ENCODE results near the gene CERCAM. TPM values are rescaled to one million over a fixed set of nuclear protein-coding genes. Genes with fewer than 3 reads are reported as not detected.
"Not testable (repeated sequence)": the region's sequence is repeated elsewhere in the genome, so short reads cannot be mapped to it uniquely, and the experiment has no call there.

The CERCAM gene
- total and polyA plus RNA-seq, 2 experiments from 2014 or later: 525 to 596 TPM

- Histone ChIP-seq H3K4me2 (ENCODE audit: unreplicated experiment) (no peak overlapping the region), H3K9me2 (ENCODE audit: insufficient read depth) (no peaks in the 10 kb centered on the region), H3K27ac (no peak overlapping the region), H3K9ac (no peak overlapping the region), H2AFZ (no peak overlapping the region), H3K4me3 (no peak overlapping the region), H3K4me1 (ENCODE audit: insufficient read depth) (no peaks in the 10 kb centered on the region), H3F3A (ENCODE audit: insufficient read depth) (peaks cover 9% of the 10 kb centered on the region; the same call in 1 of the 2 replicates), H3K79me2 (ENCODE audit: insufficient read depth) (no peaks in the 10 kb centered on the region), H3K27me3 (replicated peaks; ENCODE audit: insufficient read depth) (no peaks in the 10 kb centered on the region), H3K9me3 (ENCODE audit: low read depth) (no peaks in the 10 kb centered on the region), H3K36me3 (ENCODE audit: low read depth) (peaks cover 5% of the 10 kb centered on the region; the same call in 1 of the 2 replicates), H4K20me1 (ENCODE audit: insufficient read depth) (no peaks in the 10 kb centered on the region)
- DNase-seq: peak; percentile 79
- TF ChIP-seq EZH2phosphoT487 (IDR thresholded peaks at IDR 0.05; ENCODE audit: insufficient read depth, low read depth) (no peak), EZH2 (IDR thresholded peaks at IDR 0.05; ENCODE audit: insufficient read depth, poor library complexity, severe bottlenecking) (no peak)
- in situ Hi-C loops (cut with MboI): no loop called here
- WGBS, 2 experiments (ENCODE audit: low coverage in 1 of 2, low lambda C conversion rate in 2 of 2, missing lambda C conversion rate in 2 of 2): 28 to 30% methylated on average over 12 of the region's 12 CpGs
These were observed 17.9 kb downstream of the CERCAM start for GRCh38 chr9:128438343-128439109.

GRCh38 chr9:128439273-128439672 is 18.6 kb downstream of the CERCAM start:
- no peak for TF ChIP-seq EZH2phosphoT487 (IDR thresholded peaks at IDR 0.05; ENCODE audit: insufficient read depth, low read depth)
- no peak for TF ChIP-seq EZH2 (IDR thresholded peaks at IDR 0.05; ENCODE audit: insufficient read depth, poor library complexity, severe bottlenecking)
- 74 to 83% methylated on average over 7 of the region's 7 CpGs for WGBS, 2 experiments (ENCODE audit: low coverage in 1 of 2, low lambda C conversion rate in 2 of 2, missing lambda C conversion rate in 2 of 2)
- no peak overlapping the region for H2AFZ ChIP-seq
- no peak overlapping the region for H3K4me2 ChIP-seq (ENCODE audit: unreplicated experiment)
- peaks cover 9% of the 10 kb centered on the region; the same call in 1 of the 2 replicates for H3F3A ChIP-seq (ENCODE audit: insufficient read depth)
- peaks cover 5% of the 10 kb centered on the region; the same call in 1 of the 2 replicates for H3K36me3 ChIP-seq (ENCODE audit: low read depth)
- no peaks in the 10 kb centered on the region for H3K9me3 ChIP-seq (ENCODE audit: low read depth)
- H4K20me1 ChIP-seq (ENCODE audit: insufficient read depth): no peaks in the 10 kb centered on the region
- no peak overlapping the region for H3K4me3 ChIP-seq
- no peak overlapping the region for H3K27ac ChIP-seq
- DNase-seq: no peak
- no peaks in the 10 kb centered on the region for H3K79me2 ChIP-seq (ENCODE audit: insufficient read depth)
- H3K9ac ChIP-seq: no peak overlapping the region
- no peaks in the 10 kb centered on the region for H3K27me3 ChIP-seq (replicated peaks; ENCODE audit: insufficient read depth)
- H3K9me2 ChIP-seq (ENCODE audit: insufficient read depth): no peaks in the 10 kb centered on the region
- no peaks in the 10 kb centered on the region for H3K4me1 ChIP-seq (ENCODE audit: insufficient read depth)
- in situ Hi-C loops (cut with MboI): no loop called here

- peaks cover 9% of the 10 kb centered on the region; the same call in 1 of the 2 replicates for H3F3A ChIP-seq (ENCODE audit: insufficient read depth)
- H3K79me2 ChIP-seq (ENCODE audit: insufficient read depth): no peaks in the 10 kb centered on the region
- no peak for TF ChIP-seq EZH2 (IDR thresholded peaks at IDR 0.05; ENCODE audit: insufficient read depth, poor library complexity, severe bottlenecking)
- WGBS, 2 experiments (ENCODE audit: low coverage in 1 of 2, low lambda C conversion rate in 2 of 2, missing lambda C conversion rate in 2 of 2): 35 to 37% methylated on average over 6 of the region's 6 CpGs
- no peak for DNase-seq
- H3K4me3 ChIP-seq: no peak overlapping the region
- no peaks in the 10 kb centered on the region; the same call in 1 of the 2 replicates for H3K36me3 ChIP-seq (ENCODE audit: low read depth)
- no peaks in the 10 kb centered on the region for H3K9me2 ChIP-seq (ENCODE audit: insufficient read depth)
- no peaks in the 10 kb centered on the region for H3K9me3 ChIP-seq (ENCODE audit: low read depth)
- H3K9ac ChIP-seq: no peak overlapping the region
- no peak overlapping the region for H3K27ac ChIP-seq
- H2AFZ ChIP-seq: no peak overlapping the region
- H4K20me1 ChIP-seq (ENCODE audit: insufficient read depth): no peaks in the 10 kb centered on the region
- in situ Hi-C loops (cut with MboI): no loop called here
- no peak overlapping the region for H3K4me2 ChIP-seq (ENCODE audit: unreplicated experiment)
- no peaks in the 10 kb centered on the region for H3K27me3 ChIP-seq (replicated peaks; ENCODE audit: insufficient read depth)
- H3K4me1 ChIP-seq (ENCODE audit: insufficient read depth): no peaks in the 10 kb centered on the region
These were observed 21.5 kb downstream of the CERCAM start for GRCh38 chr9:128442150-128442549.

- H3K36me3 ChIP-seq (ENCODE audit: low read depth); H3K4me3 ChIP-seq; in situ Hi-C loops (cut with MboI); H3K9ac ChIP-seq; H3K27ac ChIP-seq; H3K27me3 ChIP-seq (replicated peaks; ENCODE audit: insufficient read depth); H3K9me2 ChIP-seq (ENCODE audit: insufficient read depth); H3K9me3 ChIP-seq (ENCODE audit: low read depth); H2AFZ ChIP-seq; H3F3A ChIP-seq (ENCODE audit: insufficient read depth); H4K20me1 ChIP-seq (ENCODE audit: insufficient read depth); H3K4me1 ChIP-seq (ENCODE audit: insufficient read depth); H3K4me2 ChIP-seq (ENCODE audit: unreplicated experiment); DNase-seq; H3K79me2 ChIP-seq (ENCODE audit: insufficient read depth): not testable (repeated sequence)
- WGBS, 2 experiments (ENCODE audit: low coverage in 1 of 2, low lambda C conversion rate in 2 of 2, missing lambda C conversion rate in 2 of 2): 78 to 79% methylated on average over 5 of the region's 5 CpGs
These were observed 25.8 kb downstream of the CERCAM start for GRCh38 chr9:128446505-128446904.
